Caco-2 (cell line): Measurements from ENCODE around the gene MRPL12. TPM values are rescaled to one million over a fixed set of nuclear protein-coding genes. Genes with fewer than 3 reads are reported as not detected.

Experiments
- BruUV-seq: library from RNA; stranded (reverse); fragments of 400-500 nt; replicated peaks from 2 replicates; lab custom pipeline; 2021; lab: Mats Ljungman, UMichigan
- CTCF ChIA-PET: fragments of 300-600 bp; sonication (Branson Sonifier 250); formaldehyde crosslinking; loops from one replicate; lab custom pipeline; 2022; ENCODE audit warnings: antibody characterized with exemption; lab: Charles Lee
- POLR2A ChIA-PET: fragments of 300-600 bp; sonication (Branson Sonifier 250); formaldehyde crosslinking; loops from one replicate; lab custom pipeline; 2022; ENCODE audit warnings: antibody characterized with exemption; lab: Charles Lee
- DNase-seq, 2 experiments: peaks; one replicate each; pipeline versions ENCODE4 v3.0.0 to v3.0.0-alpha.2; 2020 to 2022
- H3K27me3 ChIP-seq: replicated peaks from 2 replicates; pipeline ENCODE4 v1.6.0; 2011; ENCODE audit warnings: low read length; ENCODE audit not compliant: control insufficient read depth, insufficient read depth
- H3K36me3 ChIP-seq: 2 replicates; pipeline ENCODE4 v1.5.1; 2011; ENCODE audit warnings: low read length; ENCODE audit not compliant: control insufficient read depth, insufficient read depth
- H3K4me1 ChIP-seq: fragments of 250-450 bp; sonication (Bioruptor Pico); 2 replicates; pipeline ENCODE4 v1.5.1; 2020; ENCODE audit warnings: mild to moderate bottlenecking
- H3K4me3 ChIP-seq: 2 replicates; pipeline ENCODE4 v1.5.1; 2011; ENCODE audit warnings: low read depth, mild to moderate bottlenecking, control low read depth, low read length
- H3K9me3 ChIP-seq: fragments of 250-450 bp; sonication (Bioruptor Pico); 2 replicates; pipeline ENCODE4 v1.5.1; 2020; ENCODE audit warnings: mild to moderate bottlenecking, moderate library complexity
- H3K27ac Mint-ChIP-seq: one replicate; pipeline ENCODE4 v1.8.0; 2022; ENCODE audit warnings: mixed read lengths; ENCODE audit not compliant: unreplicated experiment
- H3K27me3 Mint-ChIP-seq: one replicate; pipeline ENCODE4 v1.8.0; 2022; ENCODE audit warnings: mixed read lengths; ENCODE audit not compliant: insufficient read depth, unreplicated experiment
- H3K36me3 Mint-ChIP-seq: one replicate; pipeline ENCODE4 v1.8.0; 2022; ENCODE audit warnings: mild to moderate bottlenecking, mixed read lengths; ENCODE audit not compliant: insufficient read depth, unreplicated experiment
- H3K4me1 Mint-ChIP-seq: one replicate; pipeline ENCODE4 v1.8.0; 2022; ENCODE audit warnings: low read depth, mixed read lengths; ENCODE audit not compliant: unreplicated experiment
- H3K4me3 Mint-ChIP-seq: one replicate; pipeline ENCODE4 v1.8.0; 2022; ENCODE audit warnings: mild to moderate bottlenecking, moderate library complexity, mixed read lengths; ENCODE audit not compliant: unreplicated experiment
- H3K9me3 Mint-ChIP-seq: one replicate; pipeline ENCODE4 v1.8.0; 2022; ENCODE audit warnings: mixed read lengths; ENCODE audit not compliant: unreplicated experiment
- CTCF ChIP-seq, 2 experiments: fragments of 200-600 bp in 1 of 2; IDR thresholded peaks; 1 replicate in 1 of 2; 2 replicates in 1 of 2; pipeline versions ENCODE4 v1.5.1 to v1.8.0; 2011 to 2022; ENCODE audit warnings: antibody characterized with exemption in 1 of 2, control low read depth in 1 of 2, inconsistent platforms in 1 of 2, low read depth in 1 of 2, low read length in 1 of 2, mild to moderate bottlenecking in 1 of 2, moderate library complexity in 1 of 2; ENCODE audit not compliant: insufficient read depth in 1 of 2, severe bottlenecking in 1 of 2, unreplicated experiment in 1 of 2
- intact Hi-C: fragments of 100-400 bp; cut with micrococcal nuclease; formaldehyde crosslinking; loops from one replicate; pipeline ENCODE4 v1.10.0; 2022; ENCODE audit not compliant: unreplicated experiment
- total RNA-seq: library from RNA; stranded (reverse); gene quantifications from 2 replicates; pipeline ENCODE4 v1.2.3, GENCODE V29; 2022

The MRPL12 gene
- total RNA-seq, 1 experiment from 2014 or later = 164 TPM

- no peak overlapping the region for H3K4me3 ChIP-seq
- peaks cover 67% of the 10 kb centered on the region for H3K36me3 Mint-ChIP-seq
- POLR2A ChIA-PET = interaction anchor here (0.7 kb wide), 1 partner anchor 11 kb away, joined by 4 read pairs; the partner anchor contains the start of gene MRPL12
Measured at GRCh38 chr17:81714412-81715106, 11.4 kb downstream of the MRPL12 start.

GRCh38 chr17:81715107-81715871 lies 12.1 kb downstream of the MRPL12 start:
- H3K9me3 Mint-ChIP-seq = no peaks in the 10 kb centered on the region
- CTCF ChIA-PET = no interaction called here
- no peaks in the 10 kb centered on the region for H3K9me3 ChIP-seq
- H3K36me3 ChIP-seq = no peaks in the 10 kb centered on the region; the same call in none of the 2 replicates
- H3K27me3 ChIP-seq = no peaks in the 10 kb centered on the region
- H3K36me3 Mint-ChIP-seq = peaks cover 64% of the 10 kb centered on the region
- no peak for DNase-seq
- no peak overlapping the region for H3K4me3 Mint-ChIP-seq
- no peak for TF ChIP-seq CTCF (IDR thresholded peaks at IDR 0.05; ENCODE audit: insufficient read depth in 1 of 2, low read depth in 1 of 2, low read length in 1 of 2, severe bottlenecking in 1 of 2, unreplicated experiment in 1 of 2)
- no TSS peak for BruUV-seq
- peaks cover 9% of the 10 kb centered on the region for H3K4me1 Mint-ChIP-seq
- H3K4me1 ChIP-seq = peaks cover 21% of the 10 kb centered on the region
- intact Hi-C loops = no loop called here
- no peaks in the 10 kb centered on the region for H3K27me3 Mint-ChIP-seq
- no peak overlapping the region for H3K27ac Mint-ChIP-seq
- no peak overlapping the region for H3K4me3 ChIP-seq
- POLR2A ChIA-PET = no interaction called here

More at GRCh38 chr17:81714412-81715106, 11.4 kb downstream of the MRPL12 start:
- no peak for DNase-seq
- intact Hi-C loops = no loop called here
- Mint-ChIP-seq H3K4me1 (peaks cover 9% of the 10 kb centered on the region), H3K9me3 (no peaks in the 10 kb centered on the region), H3K27me3 (no peaks in the 10 kb centered on the region), H3K27ac (no peak overlapping the region), H3K4me3 (peak overlapping the region; percentile 98)
- BruUV-seq = no TSS peak
- H3K4me1 ChIP-seq = peaks cover 27% of the 10 kb centered on the region
- H3K36me3 ChIP-seq = no peaks in the 10 kb centered on the region; the same call in none of the 2 replicates
- no peaks in the 10 kb centered on the region for H3K27me3 ChIP-seq
- H3K9me3 ChIP-seq = no peaks in the 10 kb centered on the region
- no peak for TF ChIP-seq CTCF (IDR thresholded peaks at IDR 0.05; ENCODE audit: insufficient read depth in 1 of 2, low read depth in 1 of 2, low read length in 1 of 2, severe bottlenecking in 1 of 2, unreplicated experiment in 1 of 2)
- CTCF ChIA-PET = no interaction called here

GRCh38 chr17:81715872-81716673 lies 12.9 kb downstream of the MRPL12 start:
- H3K36me3 Mint-ChIP-seq = peaks cover 56% of the 10 kb centered on the region
- Histone ChIP-seq H3K27me3 (no peaks in the 10 kb centered on the region), H3K9me3 (no peaks in the 10 kb centered on the region), H3K36me3 (no peaks in the 10 kb centered on the region; the same call in none of the 2 replicates), H3K4me3 (no peak overlapping the region), H3K4me1 (peaks cover 14% of the 10 kb centered on the region)
- H3K27ac Mint-ChIP-seq = no peak overlapping the region
- no peak overlapping the region for H3K4me3 Mint-ChIP-seq
- CTCF ChIA-PET = interaction anchor here (0.7 kb wide), 1 partner anchor 386 kb away, joined by 5 read pairs; no protein-coding TSS in a partner anchor
- intact Hi-C loops = no loop called here
- H3K4me1 Mint-ChIP-seq = peaks cover 1% of the 10 kb centered on the region
- H3K27me3 Mint-ChIP-seq = no peaks in the 10 kb centered on the region
- no peak for TF ChIP-seq CTCF (IDR thresholded peaks at IDR 0.05; ENCODE audit: insufficient read depth in 1 of 2, low read depth in 1 of 2, low read length in 1 of 2, severe bottlenecking in 1 of 2, unreplicated experiment in 1 of 2)
- POLR2A ChIA-PET = interaction anchor here (0.6 kb wide), 1 partner anchor 102 kb away, joined by 7 read pairs; no protein-coding TSS in a partner anchor
- DNase-seq = no peak
- no peaks in the 10 kb centered on the region for H3K9me3 Mint-ChIP-seq
- no TSS peak for BruUV-seq
